CD14-positive monocyte (primary cell): Measurements from ENCODE around the gene MANSC4. TPM values are rescaled to one million over a fixed set of nuclear protein-coding genes. Genes with fewer than 3 reads are reported as not detected.

Source experiments
- DNase-seq, 3 donors: peaks; one replicate each; pipeline ENCODE4 v3.0.0-alpha.2; 2011 to 2022
- H2AFZ ChIP-seq: 2 replicates; pipeline ENCODE4 v1.6.0; 2012; ENCODE audit warnings: mild to moderate bottlenecking, low read depth, low read length, inconsistent platforms; ENCODE audit not compliant: insufficient read depth, poor library complexity, severe bottlenecking
- H3K27ac ChIP-seq, 2 donors: 1 replicate in 1 of 2; 2 replicates in 1 of 2; pipeline ENCODE4 v1.5.1; 2012 to 2013; ENCODE audit warnings: low read length in 2 of 2, control low read depth in 1 of 2, inconsistent platforms in 1 of 2, low read depth in 1 of 2, mild to moderate bottlenecking in 1 of 2
- H3K27me3 ChIP-seq, 2 donors: one replicate each; pipeline versions ENCODE4 v1.6.0 to v1.6.1; 2011 to 2013; ENCODE audit warnings: low read length in 2 of 2; ENCODE audit not compliant: control insufficient read depth in 2 of 2, insufficient read depth in 2 of 2
- H3K36me3 ChIP-seq, 2 donors: replicated peaks in 1 of 2; 1 replicate in 1 of 2; 2 replicates in 1 of 2; pipeline versions ENCODE4 v1.5.1 to v1.6.1; 2012 to 2013; ENCODE audit warnings: low read length in 2 of 2, control low read depth in 1 of 2, inconsistent platforms in 1 of 2, mild to moderate bottlenecking in 1 of 2; ENCODE audit not compliant: insufficient read depth in 2 of 2, control insufficient read depth in 1 of 2
- H3K4me1 ChIP-seq, 2 donors: 1 replicate in 1 of 2; 2 replicates in 1 of 2; pipeline versions ENCODE4 v1.5.1 to v1.6.1; 2012 to 2013; ENCODE audit warnings: low read length in 2 of 2, control low read depth in 1 of 2, inconsistent platforms in 1 of 2, mild to moderate bottlenecking in 1 of 2, moderate library complexity in 1 of 2; ENCODE audit not compliant: insufficient read depth in 2 of 2, control insufficient read depth in 1 of 2
- H3K4me2 ChIP-seq: replicated peaks from 2 replicates; pipeline ENCODE3; 2012; ENCODE audit warnings: low read length, moderate library complexity, mild to moderate bottlenecking; ENCODE audit not compliant: poor library complexity, severe bottlenecking; ENCODE audit errors: extremely low read depth
- H3K4me3 ChIP-seq, 3 experiments: fragments of 200-600 bp in 1 of 3; sonication (generic) in 1 of 3; replicated peaks in 1 of 3; 1 replicate in 2 of 3; 2 replicates in 1 of 3; pipeline ENCODE4 v1.5.1; 2011 to 2013; ENCODE audit warnings: low read length in 3 of 3, mild to moderate bottlenecking in 3 of 3, control low read depth in 2 of 3, low read depth in 2 of 3, inconsistent platforms in 1 of 3, moderate library complexity in 1 of 3
- H3K79me2 ChIP-seq: 2 replicates; pipeline ENCODE4 v1.6.0; 2012; ENCODE audit warnings: mild to moderate bottlenecking, control low read depth, inconsistent platforms, low read length, moderate library complexity; ENCODE audit not compliant: insufficient read depth
- H3K9ac ChIP-seq: 2 replicates; pipeline ENCODE4 v1.6.0; 2017; ENCODE audit warnings: low read length, mild to moderate bottlenecking; ENCODE audit not compliant: insufficient read depth, poor library complexity, severe bottlenecking
- H3K9me3 ChIP-seq, 2 donors: replicated peaks in 1 of 2; 1 replicate in 1 of 2; 2 replicates in 1 of 2; pipeline versions ENCODE4 v1.5.1 to v1.6.1; 2012 to 2013; ENCODE audit warnings: low read length in 2 of 2, control low read depth in 1 of 2; ENCODE audit not compliant: control insufficient read depth in 1 of 2, insufficient read depth in 1 of 2
- H4K20me1 ChIP-seq: 2 replicates; pipeline ENCODE4 v1.6.0; 2012; ENCODE audit warnings: mild to moderate bottlenecking, low read length, control low read depth, moderate library complexity; ENCODE audit not compliant: insufficient read depth
- H3K27ac Mint-ChIP-seq, 7 donors: one replicate each; pipeline ENCODE4 v1.8.0; 2020; ENCODE audit warnings: mild to moderate bottlenecking in 7 of 7, mixed read lengths in 7 of 7, moderate library complexity in 6 of 7, inconsistent platforms in 2 of 7
- H3K27me3 Mint-ChIP-seq, 3 donors: one replicate each; pipeline ENCODE4 v1.8.0; 2021 to 2022; ENCODE audit warnings: low read depth in 3 of 3, mild to moderate bottlenecking in 3 of 3, mixed read lengths in 3 of 3, moderate library complexity in 3 of 3, inconsistent platforms in 1 of 3
- H3K36me3 Mint-ChIP-seq, 2 donors: one replicate each; pipeline ENCODE4 v1.8.0; 2020; ENCODE audit warnings: mixed read lengths in 2 of 2, inconsistent platforms in 1 of 2, mild to moderate bottlenecking in 1 of 2
- H3K4me1 Mint-ChIP-seq: one replicate; pipeline ENCODE4 v1.8.0; 2020; ENCODE audit warnings: mild to moderate bottlenecking, mixed read lengths
- H3K4me3 Mint-ChIP-seq, 2 donors: one replicate each; pipeline ENCODE4 v1.8.0; 2020; ENCODE audit warnings: mild to moderate bottlenecking in 2 of 2, mixed read lengths in 2 of 2, moderate library complexity in 1 of 2
- H3K9me3 Mint-ChIP-seq, 7 donors: one replicate each; pipeline ENCODE4 v1.8.0; 2020 to 2022; ENCODE audit warnings: mixed read lengths in 7 of 7, mild to moderate bottlenecking in 6 of 7, moderate library complexity in 6 of 7, inconsistent platforms in 2 of 7
- CTCF ChIP-seq: fragments of 200-600 bp; IDR thresholded peaks from one replicate; pipeline ENCODE4 v1.8.0; 2022; ENCODE audit warnings: antibody characterized with exemption, mild to moderate bottlenecking
- WGBS: methylation state at CpG from one replicate; pipeline ENCODE4 v1.1.5; 2013; ENCODE audit warnings: missing lambda C conversion rate; ENCODE audit not compliant: insufficient coverage; 5-methylcytosine and 5-hydroxymethylcytosine counted together
- intact Hi-C, 2 donors: fragments of 100-400 bp; cut with micrococcal nuclease; formaldehyde crosslinking; loops; one replicate each; pipeline versions ENCODE4 v1.15.0 to v1.15.1; 2023
- polyA plus RNA-seq, 3 donors: library from polyadenylated mRNA; depleted of rRNA in 1 of 3; unstranded in 2 of 3; stranded (reverse) in 1 of 3; fragments of 300-500 nt in 2 of 3; fragments of >200 nt in 1 of 3; fragmentation: Illumina TruSeq in 2 of 3; gene quantifications; 1 replicate in 2 of 3; 2 replicates in 1 of 3; pipeline ENCODE4 v1.2.3, GENCODE V29; 2012 to 2021

Gene MANSC4
- polyA plus RNA-seq, 3 donors: not detected

GRCh38 chr12:27732281-27732680, 47.8 kb downstream of the MANSC4 start:
- peaks cover 60 to 73% of the 10 kb centered on the region in 2 donors for H3K36me3 Mint-ChIP-seq
- H3K27ac Mint-ChIP-seq: peak overlapping the region in 3 of 7 donors; percentile 3 to 59 (median 39)
- no peaks in the 10 kb centered on the region for H3K4me1 Mint-ChIP-seq
- no peak overlapping the region for H3K4me3 Mint-ChIP-seq
- no CpG with 5 or more reads among the region's 2 CpGs for WGBS
- no peaks in the 10 kb centered on the region for H3K79me2 ChIP-seq
- TF ChIP-seq CTCF: no peak
- no peaks in the 10 kb centered on the region for H3K27me3 Mint-ChIP-seq
- no peak overlapping the region for H2AFZ ChIP-seq
- no peaks in the 10 kb centered on the region for H3K9me3 ChIP-seq
- no peak overlapping the region for H3K4me2 ChIP-seq
- no peaks in the 10 kb centered on the region for H3K27me3 ChIP-seq
- H3K36me3 ChIP-seq: peaks cover 44 to 90% of the 10 kb centered on the region in 2 donors
- no peaks in the 10 kb centered on the region for H4K20me1 ChIP-seq
- H3K9me3 Mint-ChIP-seq: no peaks in the 10 kb centered on the region
- H3K9ac ChIP-seq: no peak overlapping the region
- intact Hi-C loops: loop anchor here in 1 of 2 donors (5.0 kb wide), 1 partner anchor 210 kb away; no protein-coding TSS in a partner anchor
- no peak overlapping the region for H3K27ac ChIP-seq
- H3K4me1 ChIP-seq: no peaks in the 10 kb centered on the region
- DNase-seq: no peak
- no peak overlapping the region for H3K4me3 ChIP-seq

GRCh38 chr12:27730097-27730588, 49.9 kb downstream of the MANSC4 start:
- intact Hi-C loops: loop anchor here in 1 of 2 donors (5.0 kb wide), 1 partner anchor 212 kb away; no protein-coding TSS in a partner anchor
- H3K4me1 Mint-ChIP-seq: no peaks in the 10 kb centered on the region
- no peak for TF ChIP-seq CTCF
- H3K9me3 Mint-ChIP-seq: no peaks in the 10 kb centered on the region
- peaks cover 44 to 91% of the 10 kb centered on the region in 2 donors for H3K36me3 ChIP-seq
- WGBS: 100% methylated on average over 2 of the region's 4 CpGs
- H3K36me3 Mint-ChIP-seq: peaks cover 56 to 74% of the 10 kb centered on the region in 2 donors
- H3K4me3 Mint-ChIP-seq: no peak overlapping the region
- H3K27ac ChIP-seq: no peak overlapping the region
- H3K9me3 ChIP-seq: no peaks in the 10 kb centered on the region
- no peak overlapping the region for H3K27ac Mint-ChIP-seq
- no peaks in the 10 kb centered on the region for H3K27me3 ChIP-seq
- no peaks in the 10 kb centered on the region for H3K79me2 ChIP-seq
- no peak overlapping the region for H3K4me3 ChIP-seq
- no peak overlapping the region for H3K4me2 ChIP-seq
- H3K4me1 ChIP-seq: no peaks in the 10 kb centered on the region
- H3K27me3 Mint-ChIP-seq: no peaks in the 10 kb centered on the region
- no peak for DNase-seq
- no peaks in the 10 kb centered on the region for H4K20me1 ChIP-seq
- H3K9ac ChIP-seq: no peak overlapping the region
- no peak overlapping the region for H2AFZ ChIP-seq
